ENCODE measurements around the gene MTM1.

MTM1 gene

DNA sequence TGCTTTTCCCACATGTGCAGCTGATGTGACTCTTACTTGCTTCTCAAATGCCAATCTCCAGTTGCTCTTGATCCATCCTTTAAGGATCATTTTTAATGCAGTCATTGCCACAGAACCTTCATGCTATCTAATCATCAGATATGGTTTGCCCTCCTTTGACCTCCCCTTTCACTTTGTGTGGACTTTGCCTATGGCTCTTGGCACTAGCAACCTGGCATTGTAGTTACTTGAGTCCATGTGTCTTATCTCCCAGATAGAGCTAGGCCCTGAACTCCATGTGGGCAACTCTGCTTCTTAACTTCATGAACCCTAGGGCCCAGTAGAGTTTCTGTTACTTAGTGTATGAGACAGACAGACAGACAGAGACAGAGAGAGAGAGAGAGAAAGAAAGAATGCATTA is 41.6 kb downstream of the MTM1 start:
- Histone ChIP-seq H3K9me3 (ENCODE audit: control insufficient read depth, low read length) (peaks cover 4% of the 10 kb centered on the region), H3K23ac (ENCODE audit: low read length in 2 of 2) (no peak overlapping the region), H2AK5ac (ENCODE audit: low read length, severe bottlenecking) (no peak overlapping the region), H2AFZ (ENCODE audit: low read depth, low read length) (no peak overlapping the region), H2BK12ac (ENCODE audit: low read length in 2 of 2) (no peak overlapping the region), H3K18ac (ENCODE audit: low read depth in 1 of 2, low read length in 2 of 2) (no peak overlapping the region), H2BK120ac (ENCODE audit: low read depth, low read length) (no peak overlapping the region), H2BK15ac (ENCODE audit: low read depth, poor library complexity, severe bottlenecking) (no peak overlapping the region), H3K4ac (ENCODE audit: low read depth in 1 of 2, low read length in 2 of 2) (no peak overlapping the region), H3K9ac (ENCODE audit: low read length) (no peak overlapping the region), H3K14ac (ENCODE audit: low read length in 2 of 2) (no peak overlapping the region), H3K4me1 (ENCODE audit: control insufficient read depth, insufficient read depth, low read depth, low read length) (no peaks in the 10 kb centered on the region), H3K4me2 (ENCODE audit: low read length, poor library complexity, severe bottlenecking) (no peak overlapping the region), H3K79me1 (replicated peaks; ENCODE audit: low read length, poor library complexity, severe bottlenecking) (no peaks in the 10 kb centered on the region), H3K4me3 (ENCODE audit: insufficient read depth in 1 of 2, low read depth in 1 of 2, low read length in 2 of 2) (no peak overlapping the region), H2BK5ac (ENCODE audit: low read depth, low read length, poor library complexity, severe bottlenecking) (no peak overlapping the region), H3K27ac (ENCODE audit: low read length, poor library complexity, severe bottlenecking) (no peak overlapping the region), H4K8ac (ENCODE audit: low read length) (no peak overlapping the region), H3K36me3 (ENCODE audit: control insufficient read depth in 1 of 2, insufficient read depth in 2 of 2, low read depth in 1 of 2, low read length in 2 of 2) (peaks cover 0 to 14% of the 10 kb centered on the region in 2 experiments), H3K27me3 (ENCODE audit: control insufficient read depth in 1 of 2, insufficient read depth in 1 of 2, low read length in 2 of 2) (no peaks in the 10 kb centered on the region), H4K91ac (ENCODE audit: low read length) (no peak overlapping the region)
- no peak for DNase-seq

DNA sequence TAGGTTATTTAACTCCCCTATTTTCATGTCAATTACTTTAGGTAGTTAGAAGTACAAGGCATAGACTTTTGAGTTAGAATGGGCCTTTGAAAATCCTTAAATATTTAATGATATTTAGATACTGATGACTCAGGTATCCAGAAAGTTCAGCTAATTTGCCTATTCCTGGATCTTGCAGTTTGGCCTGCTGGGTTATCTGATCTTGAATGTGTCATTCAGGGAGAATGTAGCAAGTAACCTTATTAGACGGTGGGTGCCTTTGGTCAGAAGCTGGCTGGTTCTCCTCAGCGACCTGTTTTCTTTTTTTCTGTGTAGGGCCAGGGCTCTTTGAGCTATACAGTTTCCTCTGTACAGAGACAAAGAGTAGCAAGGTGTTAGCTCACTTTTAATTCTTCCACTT is 42.0 kb downstream of the MTM1 start:
- H3K4ac ChIP-seq (ENCODE audit: low read depth in 1 of 2, low read length in 2 of 2): no peak overlapping the region
- peaks cover 4% of the 10 kb centered on the region for H3K9me3 ChIP-seq (ENCODE audit: control insufficient read depth, low read length)
- H2BK15ac ChIP-seq (ENCODE audit: low read depth, poor library complexity, severe bottlenecking): no peak overlapping the region
- no peak overlapping the region for H2AK5ac ChIP-seq (ENCODE audit: low read length, severe bottlenecking)
- no peak overlapping the region for H4K8ac ChIP-seq (ENCODE audit: low read length)
- no peaks in the 10 kb centered on the region for H3K27me3 ChIP-seq (ENCODE audit: control insufficient read depth in 1 of 2, insufficient read depth in 1 of 2, low read length in 2 of 2)
- H3K27ac ChIP-seq (ENCODE audit: low read length, poor library complexity, severe bottlenecking): no peak overlapping the region
- H3K4me1 ChIP-seq (ENCODE audit: control insufficient read depth, insufficient read depth, low read depth, low read length): no peaks in the 10 kb centered on the region
- no peak overlapping the region for H2BK120ac ChIP-seq (ENCODE audit: low read depth, low read length)
- no peak overlapping the region for H3K4me2 ChIP-seq (ENCODE audit: low read length, poor library complexity, severe bottlenecking)
- no peak overlapping the region for H3K18ac ChIP-seq (ENCODE audit: low read depth in 1 of 2, low read length in 2 of 2)
- no peak overlapping the region for H3K9ac ChIP-seq (ENCODE audit: low read length)
- no CpG with 5 or more reads among the region's 2 CpGs for WGBS
- H2BK12ac ChIP-seq (ENCODE audit: low read length in 2 of 2): no peak overlapping the region
- peaks cover 0 to 15% of the 10 kb centered on the region in 2 experiments for H3K36me3 ChIP-seq (ENCODE audit: control insufficient read depth in 1 of 2, insufficient read depth in 2 of 2, low read depth in 1 of 2, low read length in 2 of 2)
- no peak overlapping the region for H2BK5ac ChIP-seq (ENCODE audit: low read depth, low read length, poor library complexity, severe bottlenecking)
- H3K23ac ChIP-seq (ENCODE audit: low read length in 2 of 2): no peak overlapping the region
- DNase-seq: no peak
- H3K79me1 ChIP-seq (replicated peaks; ENCODE audit: low read length, poor library complexity, severe bottlenecking): no peaks in the 10 kb centered on the region
- H4K91ac ChIP-seq (ENCODE audit: low read length): no peak overlapping the region
- no peak overlapping the region for H3K14ac ChIP-seq (ENCODE audit: low read length in 2 of 2)
- no peak overlapping the region for H3K4me3 ChIP-seq (ENCODE audit: insufficient read depth in 1 of 2, low read depth in 1 of 2, low read length in 2 of 2)
- H2AFZ ChIP-seq (ENCODE audit: low read depth, low read length): no peak overlapping the region

DNA sequence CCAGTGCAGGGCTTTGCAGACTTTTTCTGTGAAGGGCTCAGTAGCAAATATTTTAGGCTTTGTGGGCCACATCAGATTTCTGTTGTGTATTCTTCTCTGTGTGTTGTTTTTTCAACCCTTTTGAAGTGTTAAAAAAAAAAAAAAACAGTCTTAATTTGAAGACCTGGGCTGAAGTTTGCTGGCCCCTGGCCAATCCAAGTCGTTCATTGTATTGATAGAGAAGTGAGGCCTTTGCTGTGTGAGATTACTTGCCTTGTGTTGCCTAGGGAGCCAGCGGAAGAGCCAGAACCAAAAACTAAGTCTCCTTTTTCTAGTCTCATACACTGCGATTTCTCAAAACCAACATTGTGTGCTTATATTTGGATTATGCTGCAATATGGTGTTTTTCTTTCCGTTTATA is 46.9 kb downstream of the MTM1 start:
- no peak overlapping the region for H4K8ac ChIP-seq (ENCODE audit: low read length)
- peaks cover 0 to 31% of the 10 kb centered on the region in 2 experiments for H3K36me3 ChIP-seq (ENCODE audit: control insufficient read depth in 1 of 2, insufficient read depth in 2 of 2, low read depth in 1 of 2, low read length in 2 of 2)
- no peak overlapping the region for H3K4me2 ChIP-seq (ENCODE audit: low read length, poor library complexity, severe bottlenecking)
- 83% methylated on average over 1 of the region's 4 CpGs for WGBS
- H2BK15ac ChIP-seq (ENCODE audit: low read depth, poor library complexity, severe bottlenecking): no peak overlapping the region
- H3K9ac ChIP-seq (ENCODE audit: low read length): no peak overlapping the region
- H3K27me3 ChIP-seq (ENCODE audit: control insufficient read depth in 1 of 2, insufficient read depth in 1 of 2, low read length in 2 of 2): no peaks in the 10 kb centered on the region
- H4K91ac ChIP-seq (ENCODE audit: low read length): no peak overlapping the region
- DNase-seq: no peak
- H3K18ac ChIP-seq (ENCODE audit: low read depth in 1 of 2, low read length in 2 of 2): no peak overlapping the region
- H3K4ac ChIP-seq (ENCODE audit: low read depth in 1 of 2, low read length in 2 of 2): no peak overlapping the region
- H2BK5ac ChIP-seq (ENCODE audit: low read depth, low read length, poor library complexity, severe bottlenecking): no peak overlapping the region
- no peak overlapping the region for H2BK12ac ChIP-seq (ENCODE audit: low read length in 2 of 2)
- no peak overlapping the region for H3K4me3 ChIP-seq (ENCODE audit: insufficient read depth in 1 of 2, low read depth in 1 of 2, low read length in 2 of 2)
- no peaks in the 10 kb centered on the region for H3K79me1 ChIP-seq (replicated peaks; ENCODE audit: low read length, poor library complexity, severe bottlenecking)
- no peak overlapping the region for H2AFZ ChIP-seq (ENCODE audit: low read depth, low read length)
- no peak overlapping the region for H2AK5ac ChIP-seq (ENCODE audit: low read length, severe bottlenecking)
- H3K4me1 ChIP-seq (ENCODE audit: control insufficient read depth, insufficient read depth, low read depth, low read length): no peaks in the 10 kb centered on the region
- H3K27ac ChIP-seq (ENCODE audit: low read length, poor library complexity, severe bottlenecking): no peak overlapping the region
- H3K14ac ChIP-seq (ENCODE audit: low read length in 2 of 2): no peak overlapping the region
- no peaks in the 10 kb centered on the region for H3K9me3 ChIP-seq (ENCODE audit: control insufficient read depth, low read length)
- H3K23ac ChIP-seq (ENCODE audit: low read length in 2 of 2): no peak overlapping the region
- H2BK120ac ChIP-seq (ENCODE audit: low read depth, low read length): no peak overlapping the region

DNA sequence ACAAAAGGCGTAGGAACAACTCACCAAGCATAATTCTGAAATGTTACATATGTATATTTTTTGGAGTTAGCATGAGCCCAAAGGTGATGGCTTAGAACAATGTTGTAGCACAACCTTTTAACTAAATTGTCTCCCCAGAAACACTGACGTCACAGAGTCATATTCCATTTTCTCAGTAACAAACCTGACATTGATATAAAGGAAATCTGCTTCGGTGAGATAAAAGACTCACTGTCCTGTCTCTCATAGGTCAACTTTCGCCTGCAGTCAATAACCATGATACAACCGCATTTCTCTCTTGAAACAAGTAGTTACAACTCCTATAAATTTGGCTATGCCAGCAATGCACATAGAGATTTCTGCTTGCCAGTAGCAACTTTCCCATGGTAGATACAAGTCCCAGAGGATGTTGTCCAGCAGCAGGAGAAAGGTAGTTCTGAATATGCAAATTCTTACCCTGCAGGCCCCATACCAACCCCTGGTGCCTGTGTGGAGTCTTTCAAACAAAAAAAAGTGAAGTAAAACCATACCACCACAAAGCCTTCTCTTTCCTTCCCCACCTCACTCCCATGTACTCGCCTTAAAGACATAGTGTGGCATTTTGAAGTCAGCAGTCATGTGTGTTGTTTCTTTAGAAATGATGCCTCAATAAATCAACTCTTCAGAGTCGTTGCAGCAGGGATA is 47.9 kb downstream of the MTM1 start:
- no peak for DNase-seq
- Histone ChIP-seq H2BK120ac (ENCODE audit: low read depth, low read length) (no peak overlapping the region), H3K4me3 (ENCODE audit: insufficient read depth in 1 of 2, low read depth in 1 of 2, low read length in 2 of 2) (no peak overlapping the region), H4K91ac (ENCODE audit: low read length) (no peak overlapping the region), H3K4me1 (ENCODE audit: control insufficient read depth, insufficient read depth, low read depth, low read length) (no peaks in the 10 kb centered on the region), H3K4ac (ENCODE audit: low read depth in 1 of 2, low read length in 2 of 2) (no peak overlapping the region), H3K9me3 (ENCODE audit: control insufficient read depth, low read length) (no peaks in the 10 kb centered on the region), H3K18ac (ENCODE audit: low read depth in 1 of 2, low read length in 2 of 2) (no peak overlapping the region), H3K23ac (ENCODE audit: low read length in 2 of 2) (no peak overlapping the region), H3K36me3 (ENCODE audit: control insufficient read depth in 1 of 2, insufficient read depth in 2 of 2, low read depth in 1 of 2, low read length in 2 of 2) (peaks cover 0 to 36% of the 10 kb centered on the region in 2 experiments), H2AFZ (ENCODE audit: low read depth, low read length) (no peak overlapping the region), H4K8ac (ENCODE audit: low read length) (no peak overlapping the region), H3K27me3 (ENCODE audit: control insufficient read depth in 1 of 2, insufficient read depth in 1 of 2, low read length in 2 of 2) (no peaks in the 10 kb centered on the region), H3K9ac (ENCODE audit: low read length) (no peak overlapping the region), H2BK15ac (ENCODE audit: low read depth, poor library complexity, severe bottlenecking) (no peak overlapping the region), H3K27ac (ENCODE audit: low read length, poor library complexity, severe bottlenecking) (no peak overlapping the region), H2BK5ac (ENCODE audit: low read depth, low read length, poor library complexity, severe bottlenecking) (no peak overlapping the region), H3K79me1 (replicated peaks; ENCODE audit: low read length, poor library complexity, severe bottlenecking) (no peaks in the 10 kb centered on the region), H2AK5ac (ENCODE audit: low read length, severe bottlenecking) (no peak overlapping the region), H2BK12ac (ENCODE audit: low read length in 2 of 2) (no peak overlapping the region), H3K14ac (ENCODE audit: low read length in 2 of 2) (no peak overlapping the region), H3K4me2 (ENCODE audit: low read length, poor library complexity, severe bottlenecking) (no peak overlapping the region)
- 98% methylated on average over 4 of the region's 7 CpGs for WGBS
